ENCODE data around the gene PRPH2.
"Not testable (repeated sequence)": the region's sequence is repeated elsewhere in the genome, so short reads cannot be mapped to it uniquely, and the experiment has no call there.

The PRPH2 gene

DNA sequence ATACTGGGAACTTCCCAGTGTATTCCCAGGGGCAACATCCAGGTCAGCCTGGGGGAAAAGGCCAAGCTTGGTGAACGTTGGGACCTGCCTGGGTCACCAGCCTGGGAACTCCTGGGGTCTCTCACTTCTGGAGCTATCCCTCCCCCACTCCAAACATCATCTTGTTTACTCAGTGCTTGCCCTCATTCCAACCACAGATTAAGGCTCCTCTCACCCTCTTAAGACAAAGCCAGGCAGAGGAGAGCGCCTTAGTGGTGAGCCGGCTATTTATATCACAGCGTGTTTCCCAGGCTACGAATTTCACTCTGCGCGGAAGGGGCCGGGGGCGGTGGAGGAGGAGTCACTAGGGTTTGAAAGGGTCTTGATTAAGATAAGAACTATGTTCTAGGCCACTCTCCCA, 12.1 kb downstream of the PRPH2 start:
- FAIRE-seq (no peak), DNase-seq (ENCODE audit: insufficient read length) (no peak)
- TF ChIP-seq TAF1 (IDR thresholded peaks at IDR 0.05; ENCODE audit: borderline replicate concordance, low read depth, low read length): no peak
- TF ChIP-seq POLR2AphosphoS5 (IDR thresholded peaks at IDR 0.05; ENCODE audit: low read depth, low read length): no peak
- no peak for TF ChIP-seq POLR2A (IDR thresholded peaks at IDR 0.05; ENCODE audit: low read depth, low read length)

DNA sequence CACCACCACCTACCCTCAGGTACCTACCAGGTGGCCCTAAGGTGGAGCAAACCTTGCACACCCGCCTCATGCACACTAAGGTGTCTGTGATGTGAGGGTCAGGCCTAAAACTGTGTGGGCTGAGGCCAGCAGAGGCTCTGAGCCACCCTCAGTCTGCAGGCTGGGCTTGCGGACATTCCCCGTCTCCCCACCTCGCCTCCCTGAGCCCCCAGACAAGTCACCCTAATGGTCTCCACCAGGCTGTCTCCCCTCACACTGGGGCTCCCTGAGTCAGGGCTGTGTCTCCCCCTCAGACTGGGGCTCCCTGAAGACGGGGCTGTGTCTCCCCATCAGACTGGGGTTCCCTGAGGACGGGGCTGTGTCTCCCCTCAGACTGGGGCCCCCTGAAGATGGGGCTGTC, 12.5 kb downstream of the PRPH2 start:
- TF ChIP-seq TAF1 (IDR thresholded peaks at IDR 0.05; ENCODE audit: borderline replicate concordance, low read depth, low read length) (no peak), POLR2A (IDR thresholded peaks at IDR 0.05; ENCODE audit: low read depth, low read length) (no peak), POLR2AphosphoS5 (IDR thresholded peaks at IDR 0.05; ENCODE audit: low read depth, low read length) (no peak)
- DNase-seq (ENCODE audit: insufficient read length) (no peak), FAIRE-seq (no peak)

DNA sequence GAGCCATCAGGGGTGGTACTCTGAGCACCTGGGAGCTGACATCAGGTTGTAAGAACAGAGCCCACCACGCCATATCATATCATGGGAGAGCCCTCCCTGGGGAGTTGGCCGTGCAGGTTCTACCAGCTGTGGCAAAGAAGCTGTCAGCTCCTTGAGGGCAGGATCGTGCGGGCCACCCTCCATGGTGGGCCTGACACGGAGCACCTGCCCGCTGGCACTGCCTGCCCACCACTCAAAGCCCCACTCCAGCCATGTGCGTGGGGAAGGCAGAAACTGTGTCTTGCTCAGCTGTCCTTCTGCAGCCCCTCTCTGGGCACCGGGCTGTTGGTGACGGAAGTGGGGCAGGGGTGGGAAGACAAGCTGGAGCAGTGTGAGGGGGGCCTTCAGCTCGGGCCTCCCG, 14.3 kb downstream of the PRPH2 start:
- TF ChIP-seq POLR2AphosphoS5 (IDR thresholded peaks at IDR 0.05; ENCODE audit: low read depth, low read length) (no peak), TAF1 (IDR thresholded peaks at IDR 0.05; ENCODE audit: borderline replicate concordance, low read depth, low read length) (no peak), POLR2A (IDR thresholded peaks at IDR 0.05; ENCODE audit: low read depth, low read length) (no peak)
- DNase-seq (ENCODE audit: insufficient read length) (no peak), FAIRE-seq (no peak)

- no peak for TF ChIP-seq POLR2A (IDR thresholded peaks at IDR 0.05; ENCODE audit: low read depth, low read length)
- TF ChIP-seq TAF1 (IDR thresholded peaks at IDR 0.05; ENCODE audit: borderline replicate concordance, low read depth, low read length): no peak
- TF ChIP-seq POLR2AphosphoS5 (IDR thresholded peaks at IDR 0.05; ENCODE audit: low read depth, low read length): no peak
- DNase-seq (ENCODE audit: insufficient read length) (no peak), FAIRE-seq (no peak)
Observed at GRCh38 chr6:42707595-42707994, 14.8 kb downstream of the PRPH2 start.

GRCh38 chr6:42704937-42705374, 17.4 kb downstream of the PRPH2 start:
- no peak for DNase-seq (ENCODE audit: insufficient read length)
- FAIRE-seq: no peak
- TF ChIP-seq TAF1 (IDR thresholded peaks at IDR 0.05; ENCODE audit: borderline replicate concordance, low read depth, low read length) (no peak), POLR2A (IDR thresholded peaks at IDR 0.05; ENCODE audit: low read depth, low read length) (no peak)

GRCh38 chr6:42704251-42704936, 18.0 kb downstream of the PRPH2 start:
- TF ChIP-seq POLR2A (IDR thresholded peaks at IDR 0.05; ENCODE audit: low read depth, low read length) (no peak), POLR2AphosphoS5 (IDR thresholded peaks at IDR 0.05; ENCODE audit: low read depth, low read length) (no peak), TAF1 (IDR thresholded peaks at IDR 0.05; ENCODE audit: borderline replicate concordance, low read depth, low read length) (no peak)
- DNase-seq (ENCODE audit: insufficient read length) (no peak), FAIRE-seq (no peak)

- DNase-seq (ENCODE audit: insufficient read length); FAIRE-seq: not testable (repeated sequence)
Observed at GRCh38 chr6:42702786-42703185, 19.6 kb downstream of the PRPH2 start.

GRCh38 chr6:42702200-42702599, 20.2 kb downstream of the PRPH2 start:
- TF ChIP-seq POLR2AphosphoS5 (IDR thresholded peaks at IDR 0.05; ENCODE audit: low read depth, low read length) (no peak), POLR2A (IDR thresholded peaks at IDR 0.05; ENCODE audit: low read depth, low read length) (no peak), TAF1 (IDR thresholded peaks at IDR 0.05; ENCODE audit: borderline replicate concordance, low read depth, low read length) (no peak)
- FAIRE-seq (no peak), DNase-seq (ENCODE audit: insufficient read length) (no peak)

DNA sequence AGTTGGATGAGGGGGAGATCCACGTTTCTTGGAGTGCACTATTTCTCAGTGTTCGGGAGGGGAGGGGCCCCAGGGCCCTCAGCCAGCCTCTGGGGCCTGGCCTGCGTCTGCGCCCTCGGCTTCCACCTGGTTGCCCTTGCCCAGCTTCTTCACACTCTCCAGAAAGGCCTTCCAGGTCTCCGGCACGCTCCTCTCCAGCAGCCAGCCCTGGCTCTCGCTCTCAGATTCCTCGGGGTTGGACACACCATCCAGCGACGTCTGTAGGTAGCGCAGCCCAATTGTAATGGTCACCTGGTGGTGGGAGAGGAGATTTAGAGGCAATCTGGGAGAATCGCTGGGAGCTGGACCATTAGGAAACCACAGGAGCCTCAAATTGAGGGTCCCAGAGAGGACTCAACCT, 24.2 kb downstream of the PRPH2 start:
- no peak for FAIRE-seq
- no peak for DNase-seq (ENCODE audit: insufficient read length)
- no peak for TF ChIP-seq TAF1 (IDR thresholded peaks at IDR 0.05; ENCODE audit: borderline replicate concordance, low read depth, low read length)
- TF ChIP-seq POLR2A (IDR thresholded peaks at IDR 0.05; ENCODE audit: low read depth, low read length): no peak
- no peak for TF ChIP-seq POLR2AphosphoS5 (IDR thresholded peaks at IDR 0.05; ENCODE audit: low read depth, low read length)

- TF ChIP-seq TAF1 (IDR thresholded peaks at IDR 0.05; ENCODE audit: borderline replicate concordance, low read depth, low read length) (no peak), POLR2AphosphoS5 (IDR thresholded peaks at IDR 0.05; ENCODE audit: low read depth, low read length) (no peak), POLR2A (IDR thresholded peaks at IDR 0.05; ENCODE audit: low read depth, low read length) (no peak)
- no peak for DNase-seq (ENCODE audit: insufficient read length)
- no peak for FAIRE-seq
Observed at GRCh38 chr6:42697268-42697655, 25.1 kb downstream of the PRPH2 start.

- TF ChIP-seq POLR2A (IDR thresholded peaks at IDR 0.05; ENCODE audit: low read depth, low read length) (no peak), POLR2AphosphoS5 (IDR thresholded peaks at IDR 0.05; ENCODE audit: low read depth, low read length) (no peak), TAF1 (IDR thresholded peaks at IDR 0.05; ENCODE audit: borderline replicate concordance, low read depth, low read length) (no peak)
- FAIRE-seq (no peak), DNase-seq (ENCODE audit: insufficient read length) (no peak)
Observed at GRCh38 chr6:42696526-42697267, 25.7 kb downstream of the PRPH2 start.

DNA sequence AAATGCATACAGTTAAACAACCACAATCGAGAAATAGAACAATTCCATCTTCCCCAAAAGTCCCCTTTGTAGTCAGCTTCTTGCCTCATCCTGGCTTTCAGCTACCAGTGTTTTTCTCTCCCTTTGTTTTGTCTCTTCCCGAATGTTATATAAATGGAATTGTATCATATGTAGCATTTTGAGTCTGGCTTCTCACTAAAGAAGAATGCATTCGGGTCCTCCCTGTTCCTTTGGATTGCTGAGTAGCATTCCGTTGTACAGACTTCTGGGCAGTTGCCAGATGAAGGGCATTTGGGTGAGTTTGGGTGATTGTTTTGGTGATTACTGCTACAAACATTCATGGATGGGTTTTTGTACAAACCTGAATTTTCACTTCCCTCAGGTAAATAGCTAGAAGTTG, 27.8 kb downstream of the PRPH2 start:
- FAIRE-seq (no peak), DNase-seq (ENCODE audit: insufficient read length) (no peak)
- TF ChIP-seq POLR2A (IDR thresholded peaks at IDR 0.05; ENCODE audit: low read depth, low read length) (no peak), POLR2AphosphoS5 (IDR thresholded peaks at IDR 0.05; ENCODE audit: low read depth, low read length) (no peak), TAF1 (IDR thresholded peaks at IDR 0.05; ENCODE audit: borderline replicate concordance, low read depth, low read length) (no peak)
